ENCODE measurements around the gene SLC27A4.

- TF ChIP-seq, protein P1, sequence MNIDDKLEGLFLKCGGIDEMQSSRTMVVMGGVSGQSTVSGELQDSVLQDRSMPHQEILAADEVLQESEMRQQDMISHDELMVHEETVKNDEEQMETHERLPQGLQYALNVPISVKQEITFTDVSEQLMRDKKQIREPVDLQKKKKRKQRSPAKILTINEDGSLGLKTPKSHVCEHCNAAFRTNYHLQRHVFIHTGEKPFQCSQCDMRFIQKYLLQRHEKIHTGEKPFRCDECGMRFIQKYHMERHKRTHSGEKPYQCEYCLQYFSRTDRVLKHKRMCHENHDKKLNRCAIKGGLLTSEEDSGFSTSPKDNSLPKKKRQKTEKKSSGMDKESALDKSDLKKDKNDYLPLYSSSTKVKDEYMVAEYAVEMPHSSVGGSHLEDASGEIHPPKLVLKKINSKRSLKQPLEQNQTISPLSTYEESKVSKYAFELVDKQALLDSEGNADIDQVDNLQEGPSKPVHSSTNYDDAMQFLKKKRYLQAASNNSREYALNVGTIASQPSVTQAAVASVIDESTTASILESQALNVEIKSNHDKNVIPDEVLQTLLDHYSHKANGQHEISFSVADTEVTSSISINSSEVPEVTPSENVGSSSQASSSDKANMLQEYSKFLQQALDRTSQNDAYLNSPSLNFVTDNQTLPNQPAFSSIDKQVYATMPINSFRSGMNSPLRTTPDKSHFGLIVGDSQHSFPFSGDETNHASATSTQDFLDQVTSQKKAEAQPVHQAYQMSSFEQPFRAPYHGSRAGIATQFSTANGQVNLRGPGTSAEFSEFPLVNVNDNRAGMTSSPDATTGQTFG (tag by site-specific recombination; IDR thresholded peaks at IDR 0.05; ENCODE audit: borderline replicate concordance): no peak
- TF ChIP-seq CTCF (tag by site-specific recombination; IDR thresholded peaks at IDR 0.05): no peak
- TF ChIP-seq, protein P2, sequence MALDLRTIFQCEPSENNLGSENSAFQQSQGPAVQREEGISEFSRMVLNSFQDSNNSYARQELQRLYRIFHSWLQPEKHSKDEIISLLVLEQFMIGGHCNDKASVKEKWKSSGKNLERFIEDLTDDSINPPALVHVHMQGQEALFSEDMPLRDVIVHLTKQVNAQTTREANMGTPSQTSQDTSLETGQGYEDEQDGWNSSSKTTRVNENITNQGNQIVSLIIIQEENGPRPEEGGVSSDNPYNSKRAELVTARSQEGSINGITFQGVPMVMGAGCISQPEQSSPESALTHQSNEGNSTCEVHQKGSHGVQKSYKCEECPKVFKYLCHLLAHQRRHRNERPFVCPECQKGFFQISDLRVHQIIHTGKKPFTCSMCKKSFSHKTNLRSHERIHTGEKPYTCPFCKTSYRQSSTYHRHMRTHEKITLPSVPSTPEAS (tag by site-specific recombination; IDR thresholded peaks at IDR 0.05): no peak
- TF ChIP-seq ZNF24 (tag by site-specific recombination; IDR thresholded peaks at IDR 0.05): no peak
- TF ChIP-seq, protein P3, sequence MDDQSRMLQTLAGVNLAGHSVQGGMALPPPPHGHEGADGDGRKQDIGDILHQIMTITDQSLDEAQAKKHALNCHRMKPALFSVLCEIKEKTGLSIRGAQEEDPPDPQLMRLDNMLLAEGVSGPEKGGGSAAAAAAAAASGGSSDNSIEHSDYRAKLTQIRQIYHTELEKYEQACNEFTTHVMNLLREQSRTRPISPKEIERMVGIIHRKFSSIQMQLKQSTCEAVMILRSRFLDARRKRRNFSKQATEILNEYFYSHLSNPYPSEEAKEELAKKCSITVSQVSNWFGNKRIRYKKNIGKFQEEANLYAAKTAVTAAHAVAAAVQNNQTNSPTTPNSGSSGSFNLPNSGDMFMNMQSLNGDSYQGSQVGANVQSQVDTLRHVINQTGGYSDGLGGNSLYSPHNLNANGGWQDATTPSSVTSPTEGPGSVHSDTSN (CRISPR knock-in tag; IDR thresholded peaks at IDR 0.05): no peak
- TF ChIP-seq ZNF133 (tag by site-specific recombination; IDR thresholded peaks at IDR 0.05): no peak
- TF ChIP-seq ZNF776 (tag by site-specific recombination; IDR thresholded peaks at IDR 0.05; ENCODE audit: borderline replicate concordance): no peak
- TF ChIP-seq ZSCAN30 (tag by site-specific recombination; IDR thresholded peaks at IDR 0.05): no peak
- TF ChIP-seq ZNF175 (tag by site-specific recombination; IDR thresholded peaks at IDR 0.05): no peak
- TF ChIP-seq ZNF184 (tag by site-specific recombination; IDR thresholded peaks at IDR 0.05): no peak
- no peak for TF ChIP-seq ZBTB7A (tag by site-specific recombination; IDR thresholded peaks at IDR 0.05; ENCODE audit: low read depth)
- TF ChIP-seq SETDB1 (IDR thresholded peaks at IDR 0.05; ENCODE audit: insufficient read length, low read length): no peak
- TF ChIP-seq, protein P4, sequence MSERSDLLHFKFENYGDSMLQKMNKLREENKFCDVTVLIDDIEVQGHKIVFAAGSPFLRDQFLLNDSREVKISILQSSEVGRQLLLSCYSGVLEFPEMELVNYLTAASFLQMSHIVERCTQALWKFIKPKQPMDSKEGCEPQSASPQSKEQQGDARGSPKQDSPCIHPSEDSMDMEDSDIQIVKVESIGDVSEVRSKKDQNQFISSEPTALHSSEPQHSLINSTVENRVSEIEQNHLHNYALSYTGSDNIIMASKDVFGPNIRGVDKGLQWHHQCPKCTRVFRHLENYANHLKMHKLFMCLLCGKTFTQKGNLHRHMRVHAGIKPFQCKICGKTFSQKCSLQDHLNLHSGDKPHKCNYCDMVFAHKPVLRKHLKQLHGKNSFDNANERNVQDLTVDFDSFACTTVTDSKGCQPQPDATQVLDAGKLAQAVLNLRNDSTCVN (tag by site-specific recombination; optimal IDR thresholded peaks at IDR 0.05): no peak
Measured at GRCh38 chr9:128405780-128406171, 65.4 kb downstream of the SLC27A4 start.

Data from HEK293 (cell line).